ENCODE measurements around the gene RPGR. TPM values are rescaled to one million over a fixed set of nuclear protein-coding genes. Genes with fewer than 3 reads are reported as not detected.

Gene RPGR
- total RNA-seq, 1 donor: 8.0 TPM

- no peaks in the 10 kb centered on the region for H3K27me3 ChIP-seq (ENCODE audit: insufficient read depth, low read length)
- peak within 1 kb of the TSS; percentile 71 for H3K4me3 ChIP-seq (ENCODE audit: insufficient read depth, low read length)
- no peaks in the 10 kb centered on the region for H4K20me1 ChIP-seq (ENCODE audit: insufficient read depth, low read length)
- H3K9me3 ChIP-seq (ENCODE audit: low read depth, low read length): no peaks in the 10 kb centered on the region
- peak within 1 kb of the TSS; percentile 22 for H3K27ac ChIP-seq (ENCODE audit: low read depth, low read length)
- H3K4me2 ChIP-seq (ENCODE audit: insufficient read depth, low read length): peak within 1 kb of the TSS; percentile 81
- no peak for TF ChIP-seq CTCF (IDR thresholded peaks at IDR 0.05; ENCODE audit: extremely low read depth, low read depth, low read length)
- peak within 1 kb of the TSS; percentile 80 for H2AFZ ChIP-seq (ENCODE audit: low read length)
- peaks cover 12% of the 10 kb centered on the region for H3K4me1 ChIP-seq (ENCODE audit: insufficient read depth, low read length)
- DNase-seq (ENCODE audit: insufficient read length, low spot score, missing footprints): peak; percentile 80
- H3K36me3 ChIP-seq (ENCODE audit: insufficient read depth, low read length): no peaks in the 10 kb centered on the region
- H3K79me2 ChIP-seq (ENCODE audit: insufficient read depth, low read length): peaks cover 6% of the 10 kb centered on the region
Measured at GRCh38 chrX:38220415-38221390, 106.6 kb downstream of the RPGR start, which contains the start of gene SRPX. SRPX (minus strand) TSS chrX:38220871; CDS start chrX:38220792, 79 bp downstream.

GRCh38 chrX:38220024-38220414 lies 107.3 kb downstream of the RPGR start:
- H3K4me3 ChIP-seq (ENCODE audit: insufficient read depth, low read length): peak overlapping the region; percentile 71
- no peak for DNase-seq (ENCODE audit: insufficient read length, low spot score, missing footprints)
- H3K9me3 ChIP-seq (ENCODE audit: low read depth, low read length): no peaks in the 10 kb centered on the region
- H3K36me3 ChIP-seq (ENCODE audit: insufficient read depth, low read length): no peaks in the 10 kb centered on the region
- no peak overlapping the region for H3K27ac ChIP-seq (ENCODE audit: low read depth, low read length)
- H4K20me1 ChIP-seq (ENCODE audit: insufficient read depth, low read length): no peaks in the 10 kb centered on the region
- peaks cover 15% of the 10 kb centered on the region for H3K4me1 ChIP-seq (ENCODE audit: insufficient read depth, low read length)
- peak overlapping the region; percentile 80 for H2AFZ ChIP-seq (ENCODE audit: low read length)
- TF ChIP-seq CTCF (IDR thresholded peaks at IDR 0.05; ENCODE audit: extremely low read depth, low read depth, low read length): peak; percentile 35
- H3K27me3 ChIP-seq (ENCODE audit: insufficient read depth, low read length): no peaks in the 10 kb centered on the region
- H3K79me2 ChIP-seq (ENCODE audit: insufficient read depth, low read length): peaks cover 6% of the 10 kb centered on the region
- H3K4me2 ChIP-seq (ENCODE audit: insufficient read depth, low read length): peak overlapping the region; percentile 81

Small RNA genes within 50 kb of the gene (small RNA-seq; reads per million reads assigned to genes)
- not detected for gene RF00322

Other genes with a start within 250 kb of the RPGR start
- gene SRPX, start 106.6 kb downstream of the RPGR start, total RNA-seq: 76.7 and 93.1 TPM in 2 replicates
- not detected in 2 replicates for gene OTC, start 25.1 kb upstream of the RPGR start, total RNA-seq
- 0.29 and 0.36 TPM in 2 replicates for gene TSPAN7, start 234.0 kb upstream of the RPGR start, total RNA-seq

All from osteoblast (primary cell).